ENCODE data around the gene RAD23A. TPM values are rescaled to one million over a fixed set of nuclear protein-coding genes. Genes with fewer than 3 reads are reported as not detected.

The RAD23A gene
- total RNA-seq, 2 experiments from 2014 or later = 90.0 to 92.7 TPM

GRCh38 chr19:12965017-12965811 is 19.6 kb downstream of the RAD23A start:
- Histone ChIP-seq H3K9me3 (ENCODE audit: control insufficient read depth in 1 of 2, insufficient read depth in 1 of 2, low read length in 2 of 2) (no peaks in the 10 kb centered on the region), H3K4me1 (ENCODE audit: insufficient read depth, low read length) (peaks cover 13% of the 10 kb centered on the region), H3K4me3 (ENCODE audit: low read length) (peak overlapping the region; percentile 59), H3K27me3 (ENCODE audit: control insufficient read depth in 1 of 2, insufficient read depth in 2 of 2, low read length in 2 of 2) (no peaks in the 10 kb centered on the region), H3K36me3 (ENCODE audit: insufficient read depth, low read length) (no peaks in the 10 kb centered on the region), H3K27ac (ENCODE audit: low read depth in 1 of 2, low read length in 2 of 2) (no peak overlapping the region)
- intact Hi-C loops (cut with DNase I, micrococcal nuclease) = loop anchor here (1.0 kb wide), 1 partner anchor 80 kb away; no protein-coding TSS in a partner anchor
- Mint-ChIP-seq H3K27ac (no peak overlapping the region), H3K36me3 (ENCODE audit: low read depth) (no peaks in the 10 kb centered on the region), H3K9me3 (no peaks in the 10 kb centered on the region), H3K4me1 (ENCODE audit: low read depth) (peaks cover 9% of the 10 kb centered on the region), H3K4me3 (peak overlapping the region; percentile 82), H3K27me3 (no peaks in the 10 kb centered on the region)
- ChIA-PET CTCF (interaction anchor here (0.6 to 2.4 kb wide), 41 partner anchors 11 to 808 kb away, joined by 3 to 51 read pairs (median 5); partner anchors contain the start of genes CALR, DNASE2, FARSA and GADD45GIP1), POLR2A (interaction anchor here (0.7 to 1.9 kb wide), 12 partner anchors 8 to 199 kb away, joined by 3 to 17 read pairs (median 7); partner anchors contain the start of genes CALR, GADD45GIP1, GCDH and NACC1)
- TF ChIP-seq CTCF (IDR thresholded peaks at IDR 0.05) = peak; percentile 99
- DNase-seq (peak; percentile 64 to 89 (median 78)), ATAC-seq (ENCODE audit: poor library complexity) (peak; percentile 95)

- Histone ChIP-seq H3K4me1 (ENCODE audit: insufficient read depth, low read length) (peaks cover 13% of the 10 kb centered on the region), H3K9me3 (ENCODE audit: control insufficient read depth in 1 of 2, insufficient read depth in 1 of 2, low read length in 2 of 2) (no peaks in the 10 kb centered on the region), H3K36me3 (ENCODE audit: insufficient read depth, low read length) (no peaks in the 10 kb centered on the region), H3K27ac (ENCODE audit: low read depth in 1 of 2, low read length in 2 of 2) (no peak overlapping the region), H3K4me3 (ENCODE audit: low read length) (no peak overlapping the region), H3K27me3 (ENCODE audit: control insufficient read depth in 1 of 2, insufficient read depth in 2 of 2, low read length in 2 of 2) (no peaks in the 10 kb centered on the region)
- Mint-ChIP-seq H3K9me3 (no peaks in the 10 kb centered on the region), H3K36me3 (ENCODE audit: low read depth) (no peaks in the 10 kb centered on the region), H3K4me1 (ENCODE audit: low read depth) (peaks cover 9% of the 10 kb centered on the region), H3K27me3 (no peaks in the 10 kb centered on the region), H3K27ac (no peak overlapping the region), H3K4me3 (no peak overlapping the region)
- ChIA-PET POLR2A (interaction anchor here (0.7 to 1.9 kb wide), 11 partner anchors 9 to 186 kb away, joined by 3 to 17 read pairs (median 8); partner anchors contain the start of genes CALR, GADD45GIP1, GCDH and NACC1), CTCF (interaction anchor here (0.6 to 2.4 kb wide), 38 partner anchors 11 to 808 kb away, joined by 3 to 51 read pairs (median 5); partner anchors contain the start of genes CALR, DNASE2, FARSA and GADD45GIP1)
- intact Hi-C loops (cut with DNase I, micrococcal nuclease) = loop anchor here (1.0 kb wide), 1 partner anchor 80 kb away; no protein-coding TSS in a partner anchor
- DNase-seq (no peak), ATAC-seq (ENCODE audit: poor library complexity) (no peak)
- no peak for TF ChIP-seq CTCF (IDR thresholded peaks at IDR 0.05)
Observed at GRCh38 chr19:12965812-12966135, 20.1 kb downstream of the RAD23A start.

- no peak for ATAC-seq (ENCODE audit: poor library complexity)
- Mint-ChIP-seq H3K27ac (no peak overlapping the region), H3K36me3 (ENCODE audit: low read depth) (no peaks in the 10 kb centered on the region), H3K4me3 (no peak overlapping the region), H3K4me1 (ENCODE audit: low read depth) (peaks cover 9% of the 10 kb centered on the region), H3K9me3 (no peaks in the 10 kb centered on the region), H3K27me3 (no peaks in the 10 kb centered on the region)
- Histone ChIP-seq H3K9me3 (ENCODE audit: control insufficient read depth in 1 of 2, insufficient read depth in 1 of 2, low read length in 2 of 2) (no peaks in the 10 kb centered on the region), H3K27ac (ENCODE audit: low read depth in 1 of 2, low read length in 2 of 2) (no peak overlapping the region), H3K36me3 (ENCODE audit: insufficient read depth, low read length) (no peaks in the 10 kb centered on the region), H3K4me1 (ENCODE audit: insufficient read depth, low read length) (peaks cover 13% of the 10 kb centered on the region), H3K4me3 (ENCODE audit: low read length) (no peak overlapping the region), H3K27me3 (ENCODE audit: control insufficient read depth in 1 of 2, insufficient read depth in 2 of 2, low read length in 2 of 2) (no peaks in the 10 kb centered on the region)
- no peak for TF ChIP-seq CTCF (IDR thresholded peaks at IDR 0.05)
- intact Hi-C loops (cut with DNase I, micrococcal nuclease) = no loop called here
- ChIA-PET CTCF (interaction anchor here (0.6 kb wide), 1 partner anchor 134 kb away, joined by 4 read pairs; no protein-coding TSS in a partner anchor), POLR2A (interaction anchor here (0.8 kb wide), 1 partner anchor 38 kb away, joined by 3 read pairs; no protein-coding TSS in a partner anchor)
- DNase-seq = no peak
Observed at GRCh38 chr19:12967907-12968306, 22.2 kb downstream of the RAD23A start.

All from CD4-positive, alpha-beta T cell (primary cell).